Gastrocnemius medialis (tissue), 4 donors: ENCODE data around the gene ACOX1.

Experiments
- CTCF ChIP-seq, 5 experiments: fragments of 450-650 bp in 3 of 5; fragments of 200-600 bp in 2 of 5; sonication (generic) in 2 of 5; IDR thresholded peaks in 4 of 5; conservative IDR thresholded peaks in 1 of 5; 1 replicate in 4 of 5; 2 replicates in 1 of 5; pipeline ENCODE4 v1.5.1; 2016 to 2019; ENCODE audit warnings: antibody characterized with exemption in 5 of 5, mild to moderate bottlenecking in 3 of 5, moderate library complexity in 3 of 5
- POLR2A ChIP-seq, 2 donors: fragments of 450-650 bp; IDR thresholded peaks; one replicate each; pipeline ENCODE4 v1.6.1; 2017; ENCODE audit warnings: antibody characterized with exemption in 2 of 2, mild to moderate bottlenecking in 2 of 2, moderate library complexity in 2 of 2

GRCh38 chr17:75942473-75942872, 36.5 kb downstream of the ACOX1 start:
- TF ChIP-seq CTCF (IDR thresholded peaks at IDR 0.05 in 4 of 5, conservative IDR thresholded peaks at IDR 0.05 in 1 of 5), result no peak
- no peak for TF ChIP-seq POLR2A (IDR thresholded peaks at IDR 0.05)
